ENCODE measurements around the gene PTP4A1. TPM values are rescaled to one million over a fixed set of nuclear protein-coding genes. Genes with fewer than 3 reads are reported as not detected.

Gene PTP4A1
- total RNA-seq, 1 donor from 2014 or later: 108 TPM

DNA sequence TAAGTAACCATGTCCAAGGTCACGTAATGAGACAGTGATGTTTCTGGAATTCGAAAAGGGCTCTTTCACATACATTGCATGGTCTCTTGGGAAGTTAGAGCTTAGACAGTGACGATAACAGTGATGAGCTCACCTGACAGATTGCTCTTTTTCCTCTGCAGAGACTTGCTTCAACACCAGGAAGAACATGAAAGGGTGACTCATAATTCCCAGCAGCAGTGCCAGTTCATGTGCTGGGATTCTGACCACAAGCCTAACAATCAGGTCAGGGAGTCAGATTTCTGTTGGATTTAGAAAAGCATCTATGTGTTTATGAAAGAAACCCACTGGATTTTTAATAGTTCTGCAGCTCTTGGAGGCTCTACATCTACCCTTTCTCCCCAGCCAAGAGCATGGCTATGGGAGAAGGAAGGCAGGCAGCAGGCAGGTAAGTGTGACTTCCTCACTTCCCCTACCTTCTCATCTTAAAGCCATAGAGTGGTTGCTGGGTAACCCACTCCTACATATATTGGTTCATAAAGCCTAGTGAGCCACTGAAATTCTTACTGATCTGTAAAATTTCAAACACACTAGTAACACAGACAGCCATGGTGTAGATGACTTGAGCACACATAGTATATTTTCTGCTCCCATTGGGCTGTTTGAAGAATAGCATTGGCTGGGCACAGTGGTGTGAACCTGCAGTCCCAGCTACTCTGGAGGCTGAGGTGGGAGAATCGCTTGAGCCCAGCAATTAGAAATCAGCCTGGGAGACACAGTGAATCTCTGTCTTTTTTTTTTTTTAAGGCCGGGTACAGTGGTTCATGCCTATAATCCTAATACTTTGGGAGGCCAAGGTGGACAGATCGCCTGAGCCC, 44.4 kb upstream of the PTP4A1 start:
- Mint-ChIP-seq H3K27ac (ENCODE audit: unreplicated experiment) (peak overlapping the region; percentile 82), H3K27me3 (ENCODE audit: low read depth) (no peaks in the 10 kb centered on the region)

DNA sequence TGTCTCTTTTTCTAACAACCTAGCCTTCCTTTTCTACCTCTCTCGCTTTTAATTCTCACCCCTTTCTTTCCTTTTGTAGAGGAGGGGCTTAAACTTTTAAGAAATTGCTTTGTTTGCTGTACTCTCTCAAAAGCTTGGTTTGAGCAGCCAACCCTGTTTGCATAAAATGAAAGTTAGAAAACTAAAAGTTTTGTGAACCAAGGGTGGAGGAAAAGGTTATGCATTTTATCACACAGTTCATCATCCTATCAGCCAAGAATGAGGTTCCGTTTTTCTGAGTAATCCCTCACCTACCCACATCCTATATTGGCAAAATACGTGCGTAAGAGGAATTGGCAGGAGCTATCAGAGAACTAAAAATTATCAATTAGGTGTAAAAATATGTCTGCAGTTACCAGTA, 42.8 kb upstream of the PTP4A1 start:
- peaks cover 20% of the 10 kb centered on the region for H3K4me1 Mint-ChIP-seq (ENCODE audit: low read depth)
- TF ChIP-seq, protein P1, sequence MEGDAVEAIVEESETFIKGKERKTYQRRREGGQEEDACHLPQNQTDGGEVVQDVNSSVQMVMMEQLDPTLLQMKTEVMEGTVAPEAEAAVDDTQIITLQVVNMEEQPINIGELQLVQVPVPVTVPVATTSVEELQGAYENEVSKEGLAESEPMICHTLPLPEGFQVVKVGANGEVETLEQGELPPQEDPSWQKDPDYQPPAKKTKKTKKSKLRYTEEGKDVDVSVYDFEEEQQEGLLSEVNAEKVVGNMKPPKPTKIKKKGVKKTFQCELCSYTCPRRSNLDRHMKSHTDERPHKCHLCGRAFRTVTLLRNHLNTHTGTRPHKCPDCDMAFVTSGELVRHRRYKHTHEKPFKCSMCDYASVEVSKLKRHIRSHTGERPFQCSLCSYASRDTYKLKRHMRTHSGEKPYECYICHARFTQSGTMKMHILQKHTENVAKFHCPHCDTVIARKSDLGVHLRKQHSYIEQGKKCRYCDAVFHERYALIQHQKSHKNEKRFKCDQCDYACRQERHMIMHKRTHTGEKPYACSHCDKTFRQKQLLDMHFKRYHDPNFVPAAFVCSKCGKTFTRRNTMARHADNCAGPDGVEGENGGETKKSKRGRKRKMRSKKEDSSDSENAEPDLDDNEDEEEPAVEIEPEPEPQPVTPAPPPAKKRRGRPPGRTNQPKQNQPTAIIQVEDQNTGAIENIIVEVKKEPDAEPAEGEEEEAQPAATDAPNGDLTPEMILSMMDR (IDR thresholded peaks at IDR 0.05): no peak
- no peak overlapping the region for H3K4me3 Mint-ChIP-seq (ENCODE audit: unreplicated experiment)
- DNase-seq (ENCODE audit: low spot score): no peak
- no peaks in the 10 kb centered on the region for H3K9me3 Mint-ChIP-seq (ENCODE audit: low read depth)
- no peak overlapping the region for H3K27ac Mint-ChIP-seq (ENCODE audit: unreplicated experiment)
- no peaks in the 10 kb centered on the region for H3K36me3 Mint-ChIP-seq (ENCODE audit: low read depth)
- no peaks in the 10 kb centered on the region for H3K27me3 Mint-ChIP-seq (ENCODE audit: low read depth)

More for the DNA sequence above, 44.4 kb upstream of the PTP4A1 start:
- Mint-ChIP-seq H3K36me3 (ENCODE audit: low read depth) (no peaks in the 10 kb centered on the region), H3K4me1 (ENCODE audit: low read depth) (peaks cover 20% of the 10 kb centered on the region), H3K4me3 (ENCODE audit: unreplicated experiment) (peak overlapping the region; percentile 23), H3K9me3 (ENCODE audit: low read depth) (no peaks in the 10 kb centered on the region)
- TF ChIP-seq, protein P1 (IDR thresholded peaks at IDR 0.05): no peak
- DNase-seq (ENCODE audit: low spot score): no peak

DNA sequence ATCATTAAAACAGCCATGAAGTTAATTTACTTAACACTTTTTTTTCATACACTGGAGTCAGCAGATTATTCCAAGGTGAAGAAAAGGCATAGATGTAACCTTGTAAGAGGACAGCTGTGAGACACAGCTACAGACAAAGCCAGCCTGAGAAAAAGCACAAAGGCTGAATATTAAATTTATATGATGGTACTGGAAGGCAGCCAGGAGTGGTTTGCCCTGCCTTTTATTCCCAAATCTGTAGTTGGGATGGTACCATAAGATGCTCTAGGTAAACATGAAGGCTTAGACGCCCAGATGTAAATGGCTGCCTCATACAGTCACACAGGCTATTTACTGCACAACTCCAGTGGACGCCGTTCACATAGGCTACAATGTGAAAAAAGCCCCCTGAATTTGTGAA, 42.1 kb upstream of the PTP4A1 start:
- TF ChIP-seq, protein P1 (IDR thresholded peaks at IDR 0.05): no peak
- Mint-ChIP-seq H3K27ac (ENCODE audit: unreplicated experiment) (no peak overlapping the region), H3K36me3 (ENCODE audit: low read depth) (no peaks in the 10 kb centered on the region), H3K4me1 (ENCODE audit: low read depth) (peaks cover 20% of the 10 kb centered on the region), H3K4me3 (ENCODE audit: unreplicated experiment) (no peak overlapping the region), H3K9me3 (ENCODE audit: low read depth) (no peaks in the 10 kb centered on the region), H3K27me3 (ENCODE audit: low read depth) (no peaks in the 10 kb centered on the region)
- no peak for DNase-seq (ENCODE audit: low spot score)

DNA sequence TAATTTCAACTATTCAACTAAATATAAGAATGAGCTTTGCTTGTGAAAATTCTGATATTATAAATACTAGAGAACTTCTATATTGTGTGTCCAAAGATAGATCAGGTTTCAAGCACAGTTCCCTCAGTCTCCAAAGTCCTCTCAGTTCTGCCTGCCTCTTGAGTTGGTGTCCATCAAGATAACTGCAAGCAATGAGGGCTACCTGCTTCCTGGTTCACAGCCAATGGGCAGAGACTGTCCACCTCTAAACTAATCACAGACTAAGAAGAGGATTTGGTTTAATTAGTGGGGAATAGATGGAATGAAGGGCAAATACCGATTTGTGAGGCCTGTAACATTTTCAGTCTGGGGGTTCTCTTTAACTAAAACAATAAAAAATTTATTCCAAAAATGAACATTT, 41.3 kb upstream of the PTP4A1 start:
- Mint-ChIP-seq H3K4me3 (ENCODE audit: unreplicated experiment) (no peak overlapping the region), H3K27me3 (ENCODE audit: low read depth) (no peaks in the 10 kb centered on the region), H3K9me3 (ENCODE audit: low read depth) (no peaks in the 10 kb centered on the region), H3K36me3 (ENCODE audit: low read depth) (no peaks in the 10 kb centered on the region), H3K27ac (ENCODE audit: unreplicated experiment) (no peak overlapping the region), H3K4me1 (ENCODE audit: low read depth) (peaks cover 20% of the 10 kb centered on the region)
- DNase-seq (ENCODE audit: low spot score): no peak
- TF ChIP-seq, protein P1 (IDR thresholded peaks at IDR 0.05): no peak

DNA sequence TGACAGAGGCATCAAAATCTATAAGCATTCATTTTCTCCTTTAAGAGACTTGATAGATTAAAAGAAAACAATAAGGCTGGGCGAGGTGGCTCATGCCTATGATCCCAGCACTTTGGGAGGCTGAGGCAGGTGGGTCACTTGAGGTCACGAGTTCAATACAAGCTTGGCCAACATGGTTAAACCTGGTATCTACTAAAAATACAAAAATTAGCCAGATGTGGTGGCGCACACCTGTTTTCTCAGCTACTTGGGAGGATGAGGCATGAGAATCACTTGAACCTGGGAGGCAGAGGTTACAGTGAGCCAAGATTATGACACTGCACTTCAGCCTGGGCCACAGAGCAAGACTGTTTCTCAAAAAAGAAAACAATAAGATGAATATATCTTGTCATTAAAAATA, 39.3 kb upstream of the PTP4A1 start:
- no peaks in the 10 kb centered on the region for H3K27me3 Mint-ChIP-seq (ENCODE audit: low read depth)
- H3K4me3 Mint-ChIP-seq (ENCODE audit: unreplicated experiment): no peak overlapping the region
- no peak for DNase-seq (ENCODE audit: low spot score)
- no peaks in the 10 kb centered on the region for H3K9me3 Mint-ChIP-seq (ENCODE audit: low read depth)
- H3K36me3 Mint-ChIP-seq (ENCODE audit: low read depth): peaks cover 1% of the 10 kb centered on the region
- TF ChIP-seq, protein P1 (IDR thresholded peaks at IDR 0.05): no peak
- H3K4me1 Mint-ChIP-seq (ENCODE audit: low read depth): peaks cover 20% of the 10 kb centered on the region
- no peak overlapping the region for H3K27ac Mint-ChIP-seq (ENCODE audit: unreplicated experiment)
